Testis (tissue), 3 donors: ENCODE data around the gene PCDHGA1. TPM values are rescaled to one million over a fixed set of nuclear protein-coding genes. Genes with fewer than 3 reads are reported as not detected.

Experiments used
- DNase-seq: peaks from one replicate; pipeline ENCODE4 v3.0.0-alpha.2; 2019
- H3K27ac ChIP-seq, 2 donors: fragments of 200-600 bp; sonication (generic); one replicate each; pipeline ENCODE4 v1.5.1; 2019
- H3K27me3 ChIP-seq: fragments of 200-600 bp; sonication (generic); one replicate; pipeline ENCODE4 v1.5.1; 2019
- H3K36me3 ChIP-seq: fragments of 200-600 bp; sonication (generic); one replicate; pipeline ENCODE4 v1.5.1; 2017; ENCODE audit warnings: low read depth; ENCODE audit errors: missing control alignments
- H3K4me1 ChIP-seq: fragments of 200-600 bp; sonication (generic); one replicate; pipeline ENCODE4 v1.5.1; 2019
- H3K4me3 ChIP-seq, 2 donors: fragments of 200-600 bp; sonication (generic); one replicate each; pipeline ENCODE4 v1.5.1; 2017 to 2019
- H3K9me3 ChIP-seq: fragments of 200-600 bp; sonication (generic); one replicate; pipeline ENCODE4 v1.5.1; 2017
- CTCF ChIP-seq, 3 experiments: fragments of 450-650 bp in 2 of 3; fragments of 200-600 bp in 1 of 3; sonication (generic) in 1 of 3; IDR thresholded peaks; one replicate each; pipeline ENCODE4 v1.5.1; 2016 to 2019; ENCODE audit warnings: antibody characterized with exemption in 3 of 3, mild to moderate bottlenecking in 2 of 3, moderate library complexity in 1 of 3
- POLR2A ChIP-seq: fragments of 450-650 bp; IDR thresholded peaks from one replicate; pipeline ENCODE4 v1.6.1; 2017; ENCODE audit warnings: antibody characterized with exemption, mild to moderate bottlenecking, moderate library complexity
- WGBS, 2 donors: methylation state at CpG; one replicate each; pipeline ENCODE4 v1.1.5; 2018; 5-methylcytosine and 5-hydroxymethylcytosine counted together
- intact Hi-C: fragments of 100-400 bp; cut with DNase I; formaldehyde crosslinking; loops from one replicate; pipeline ENCODE4 v1.15.1; 2023; ENCODE audit warnings: low total_unique reads
- polyA plus RNA-seq: library from polyadenylated mRNA; stranded (reverse); fragments of 350-450 nt; fragmentation: Illumina TruSeq; extraction: RNeasy Lipid Tissue Mini Kit (QIAGEN cat#74804); gene quantifications from one replicate; pipeline ENCODE4 v1.2.3, GENCODE V29; 2014; ENCODE audit warnings: low read depth, low replicate concordance; ENCODE audit not compliant: insufficient read depth
- total RNA-seq, 2 donors: library from RNA; depleted of rRNA; stranded (reverse); fragments of >200 nt; gene quantifications; one replicate each; pipeline ENCODE4 v1.2.3, GENCODE V29; 2016

The PCDHGA1 gene
- total and polyA plus RNA-seq, 3 donors from 2014 or later = 1.6 to 13.1 (median 8.7) TPM

- Histone ChIP-seq H3K9me3 (no peaks in the 10 kb centered on the region), H3K4me3 (peak within 1 kb of the TSS in 1 of 2 donors; percentile 41)
- peak; percentile 70 for DNase-seq
These were observed 19.8 kb downstream of the PCDHGA1 start, which contains the start of gene PCDHGB1 for GRCh38 chr5:141349917-141350619. Gene PCDHGB1 (plus strand): TSS chr5:141350099. CDS start chr5:141350261, 162 bp downstream.

GRCh38 chr5:141351591-141351990, 21.3 kb downstream of the PCDHGA1 start:
- intact Hi-C loops = no loop called here
- H3K9me3 ChIP-seq = no peaks in the 10 kb centered on the region
- WGBS, 2 donors = 29% methylated on average over 6 to 28 of the region's 36 CpGs

More at GRCh38 chr5:141349917-141350619, 19.8 kb downstream of the PCDHGA1 start, which contains the start of gene PCDHGB1:
- Histone ChIP-seq H3K27ac (no peak within 1 kb of the TSS), H3K27me3 (no peaks in the 10 kb centered on the region), H3K4me1 (no peaks in the 10 kb centered on the region), H3K36me3 (no peaks in the 10 kb centered on the region)
- 17 to 21% methylated on average over 29 of the region's 29 CpGs for WGBS, 2 donors
- intact Hi-C loops = no loop called here
- TF ChIP-seq POLR2A (no peak), CTCF (IDR thresholded peaks at IDR 0.05) (peak in 2 of 3 experiments; percentile 13 to 39)

GRCh38 chr5:141354900-141355469, 24.7 kb downstream of the PCDHGA1 start, which contains the start of gene PCDHGA4:
Gene PCDHGA4 (plus strand): TSS chr5:141355021. CDS start chr5:141355108, 87 bp downstream.
- no peak within 1 kb of the TSS for H3K27ac ChIP-seq
- TF ChIP-seq CTCF (IDR thresholded peaks at IDR 0.05) (peak in 2 of 3 experiments; percentile 38 to 51), POLR2A (no peak)
- no peak for DNase-seq
- no peaks in the 10 kb centered on the region for H3K36me3 ChIP-seq
- 11% methylated on average over 25 to 29 of the region's 29 CpGs for WGBS, 2 donors
- H3K4me3 ChIP-seq = peak within 1 kb of the TSS in 1 of 2 donors; percentile 36
- intact Hi-C loops = no loop called here
- H3K4me1 ChIP-seq = no peaks in the 10 kb centered on the region
- no peaks in the 10 kb centered on the region for H3K27me3 ChIP-seq
- no peaks in the 10 kb centered on the region for H3K9me3 ChIP-seq

More at GRCh38 chr5:141351591-141351990, 21.3 kb downstream of the PCDHGA1 start:
- no peaks in the 10 kb centered on the region for H3K27me3 ChIP-seq
- TF ChIP-seq CTCF (IDR thresholded peaks at IDR 0.05) (no peak), POLR2A (no peak)
- H3K4me3 ChIP-seq = no peak overlapping the region
- H3K27ac ChIP-seq = no peak overlapping the region
- DNase-seq = no peak
- H3K4me1 ChIP-seq = no peaks in the 10 kb centered on the region
- no peaks in the 10 kb centered on the region for H3K36me3 ChIP-seq

GRCh38 chr5:141355641-141356040, 25.3 kb downstream of the PCDHGA1 start:
- Histone ChIP-seq H3K27me3 (no peaks in the 10 kb centered on the region), H3K4me1 (no peaks in the 10 kb centered on the region), H3K36me3 (no peaks in the 10 kb centered on the region), H3K4me3 (no peak overlapping the region), H3K9me3 (no peaks in the 10 kb centered on the region), H3K27ac (no peak overlapping the region)
- no peak for DNase-seq
- 23 to 41% methylated on average over 22 to 24 of the region's 24 CpGs for WGBS, 2 donors
- TF ChIP-seq POLR2A (no peak), CTCF (IDR thresholded peaks at IDR 0.05) (no peak)
- intact Hi-C loops = no loop called here
